Inflammatory macrophage treated with lipopolysaccharide for 1 hour (primary cell): ENCODE data around the gene WWTR1.

ENCODE experiments used
- DNase-seq, 2 donors: peaks; one replicate each; pipeline ENCODE4 v3.0.0-alpha.2; 2020 to 2022

Gene WWTR1

DNA sequence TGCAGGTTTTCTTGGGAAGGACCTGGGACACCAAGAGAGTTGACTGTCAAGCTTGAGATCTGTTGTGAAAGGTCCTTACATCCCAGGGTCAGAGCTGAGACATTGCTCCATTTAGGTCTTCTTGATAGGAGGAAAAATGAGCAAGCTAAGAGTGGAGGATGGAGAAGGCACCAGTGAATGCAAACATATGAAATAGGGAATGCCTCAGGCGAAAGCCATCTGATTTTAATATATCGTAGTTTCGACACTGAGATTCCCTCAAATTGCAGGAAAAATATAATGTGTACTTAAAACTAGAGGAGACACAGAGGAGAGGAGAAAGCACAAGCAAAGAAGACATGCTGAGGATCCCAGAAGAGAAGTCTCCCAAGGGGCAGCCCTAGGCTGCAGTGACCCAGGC is 97.8 kb downstream of the WWTR1 start:
- DNase-seq = no peak

DNA sequence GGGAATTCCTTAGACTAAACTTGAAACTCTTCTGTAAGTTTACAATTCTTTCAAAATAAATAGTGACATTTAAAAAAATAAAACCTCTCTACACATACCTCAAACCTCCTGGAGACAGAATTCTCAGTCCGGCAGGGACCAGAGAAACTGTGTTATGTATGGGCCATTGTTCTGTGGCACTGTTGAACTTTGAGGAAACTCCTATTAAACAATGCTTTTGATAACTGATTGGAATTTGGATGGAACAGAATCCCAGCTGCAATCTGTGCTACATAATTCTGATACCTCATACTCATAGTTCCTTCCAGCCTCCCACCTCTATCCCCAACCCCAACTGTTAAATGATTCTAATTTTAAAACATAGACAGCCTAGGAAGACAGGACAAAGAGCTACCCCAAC is 98.3 kb downstream of the WWTR1 start:
- no peak for DNase-seq

DNA sequence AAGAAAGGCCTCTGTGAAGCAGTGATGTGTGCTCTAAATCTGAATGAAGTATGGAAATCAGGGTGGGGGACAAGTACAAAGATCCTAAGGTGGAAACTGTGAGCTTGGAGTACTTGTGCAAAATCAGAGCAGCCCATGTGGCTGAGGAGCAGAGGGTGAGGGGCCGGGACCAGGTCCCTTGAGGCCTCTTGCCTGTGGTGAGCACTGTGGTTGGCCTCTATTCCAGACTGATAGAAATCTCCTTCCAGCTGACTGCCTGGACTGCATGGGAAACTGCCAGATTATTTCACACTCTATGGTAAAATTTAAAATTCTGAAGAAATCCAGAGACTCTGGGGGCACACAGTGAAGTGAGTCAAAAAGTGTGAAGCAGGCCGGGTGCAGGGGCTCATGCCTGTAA is 101.9 kb downstream of the WWTR1 start:
- DNase-seq = no peak

DNA sequence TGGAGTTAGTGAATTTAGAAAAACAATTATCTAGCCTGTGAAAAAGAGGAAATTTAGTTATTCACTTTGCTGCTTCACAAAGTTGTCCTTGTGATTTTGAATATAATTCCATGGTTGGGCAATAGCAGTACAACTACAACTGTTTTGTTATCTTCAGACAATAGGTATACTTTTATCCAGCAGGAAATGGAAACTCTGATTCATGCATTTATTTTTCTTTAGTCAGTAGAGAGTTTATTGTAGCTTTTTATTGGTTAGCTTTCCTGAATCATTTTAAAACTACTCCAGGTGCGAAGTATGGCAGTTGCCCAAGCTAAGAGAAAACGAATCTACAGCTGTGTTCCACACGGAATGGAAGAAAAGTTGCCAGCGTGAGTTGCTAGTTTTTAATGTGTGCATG is 103.0 kb downstream of the WWTR1 start:
- no peak for DNase-seq

DNA sequence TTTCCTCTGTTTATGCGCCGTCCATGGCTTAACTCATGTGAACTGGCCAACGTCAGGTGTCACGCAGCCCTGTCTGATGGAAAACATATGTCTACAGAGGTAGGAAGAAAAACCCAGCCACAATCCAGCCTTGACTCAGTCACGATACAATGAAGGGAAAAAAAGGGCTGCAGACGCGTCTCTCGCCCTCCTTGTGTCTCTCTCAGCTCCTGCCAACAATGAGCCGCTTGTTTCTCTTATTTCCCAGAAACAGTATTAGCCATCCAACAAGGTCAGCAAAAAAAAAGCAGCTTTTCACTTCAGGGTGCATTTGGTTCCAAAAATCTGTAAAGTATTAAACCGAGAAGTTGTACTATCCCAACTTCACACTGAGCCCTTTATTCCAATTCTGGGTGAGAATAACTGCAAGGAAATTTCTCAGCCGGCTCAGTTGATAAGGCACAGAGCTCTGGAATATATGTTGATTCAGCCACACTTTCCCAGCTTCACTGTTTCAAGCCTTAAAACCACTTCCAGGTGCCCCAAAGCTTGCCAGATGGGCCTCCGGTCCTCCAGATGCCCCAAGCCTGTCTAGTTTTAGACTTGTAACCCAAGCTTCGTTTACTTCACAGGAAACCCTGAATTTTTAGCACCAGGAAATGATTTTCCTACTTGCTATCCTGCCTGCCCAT is 103.9 kb downstream of the WWTR1 start:
- no peak for DNase-seq

DNA sequence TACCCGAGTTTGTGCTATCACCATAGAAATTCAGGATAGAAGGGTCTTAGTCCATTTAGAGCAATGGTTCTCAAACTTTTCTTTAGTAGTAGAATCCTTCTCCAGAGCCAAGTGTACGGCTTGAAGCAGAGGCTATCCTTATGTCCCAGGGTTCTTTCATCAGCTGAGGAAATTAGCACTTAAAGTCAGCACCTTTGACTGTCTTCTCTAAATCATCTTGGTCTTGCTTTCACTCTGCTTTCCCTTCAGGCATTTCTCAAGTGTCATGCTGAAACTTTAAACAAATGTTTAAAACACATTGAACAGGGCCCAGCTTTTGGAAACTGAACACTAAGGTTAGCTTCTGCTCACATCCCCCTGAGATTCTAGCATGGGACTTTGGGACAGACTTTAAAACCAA is 105.1 kb downstream of the WWTR1 start:
- DNase-seq = no peak

DNA sequence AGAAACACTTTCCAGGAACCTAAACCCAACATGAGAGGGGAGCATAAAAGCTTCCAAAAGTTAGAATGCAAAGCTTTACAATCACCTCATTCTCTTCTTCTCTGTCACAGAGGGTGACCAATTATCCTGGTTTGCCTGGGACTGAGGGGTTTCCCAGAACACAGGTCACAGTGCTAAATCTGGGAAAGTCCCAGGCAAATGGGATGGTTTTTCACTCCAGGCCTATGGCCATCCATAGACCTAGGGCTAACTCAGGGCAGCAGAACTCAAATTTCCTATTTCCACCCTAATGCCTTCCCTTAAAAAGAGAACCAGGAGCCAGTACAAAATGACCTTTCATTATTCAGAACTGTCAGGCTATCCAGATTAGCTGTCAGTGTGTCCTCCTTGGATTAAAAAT is 106.3 kb downstream of the WWTR1 start:
- no peak for DNase-seq

DNA sequence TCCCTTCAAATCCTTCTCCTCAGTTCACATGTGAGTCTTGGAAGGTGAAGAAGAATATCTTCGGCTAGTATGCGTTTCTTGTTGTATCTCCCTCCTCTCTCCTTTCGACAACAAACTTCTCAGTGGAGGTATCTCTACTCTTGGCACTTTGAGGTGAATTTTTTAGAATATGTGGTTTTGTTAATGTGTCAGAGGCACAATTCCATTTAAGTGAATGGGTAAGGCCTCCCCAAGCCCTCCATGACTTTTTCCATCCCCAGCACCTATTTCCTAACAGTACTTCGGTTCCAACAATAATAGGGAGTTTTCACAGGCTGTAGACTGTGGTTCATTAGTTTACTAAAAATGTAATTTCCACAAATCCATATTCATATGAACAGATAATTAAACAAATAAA is 109.2 kb downstream of the WWTR1 start:
- no peak for DNase-seq

DNA sequence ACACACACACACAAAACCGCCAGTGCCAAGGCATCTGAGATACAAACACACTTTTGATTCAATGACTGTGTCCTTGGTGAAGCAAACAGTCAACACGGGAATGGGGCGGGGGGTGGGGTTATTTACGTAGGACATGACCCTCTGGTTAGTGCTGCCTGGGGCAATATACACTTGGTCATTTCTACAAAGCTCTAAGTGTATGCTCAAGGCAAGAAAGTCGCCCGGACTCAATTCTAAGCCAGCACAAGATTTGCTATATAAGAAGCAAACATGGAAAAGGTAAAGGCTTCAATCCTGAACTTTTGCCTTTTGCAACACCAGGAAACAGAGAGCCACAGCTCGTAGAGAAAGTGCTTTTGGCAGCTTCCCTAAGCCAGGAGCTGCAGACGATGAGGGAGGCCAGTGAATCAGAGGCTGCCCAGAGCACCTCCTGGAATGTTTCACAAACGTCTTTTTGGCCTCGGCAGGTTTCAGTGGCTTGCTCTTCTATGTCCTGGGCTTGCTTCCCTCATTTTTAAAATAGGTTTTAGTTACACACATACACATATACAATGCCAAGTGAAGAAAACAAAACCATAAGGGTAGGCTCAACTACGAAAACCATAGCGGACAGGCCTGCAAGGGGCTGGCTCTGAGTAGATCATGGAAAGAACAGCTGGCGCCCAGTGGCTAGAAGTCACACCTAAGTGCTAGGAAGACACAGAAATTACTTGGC is 109.7 kb downstream of the WWTR1 start:
- DNase-seq = no peak

DNA sequence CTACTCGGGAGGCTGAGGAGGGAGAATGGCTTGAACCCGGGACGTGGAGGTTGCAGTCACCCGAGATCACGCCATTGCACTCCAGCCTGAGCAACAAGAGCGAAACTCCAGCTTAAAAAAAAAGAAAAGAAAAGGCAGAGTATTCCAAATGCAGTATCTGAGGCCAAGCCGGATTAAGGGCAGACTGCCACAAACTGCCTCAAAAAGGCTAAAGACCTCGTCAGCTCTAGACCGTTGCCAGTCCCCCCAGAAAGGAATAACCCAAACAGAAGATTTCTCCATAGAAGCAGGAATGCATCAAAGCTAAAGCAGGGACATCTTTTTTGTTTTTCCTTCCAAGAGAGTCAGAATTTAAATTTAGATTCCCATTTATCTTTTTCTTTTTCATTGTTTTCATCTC is 110.4 kb downstream of the WWTR1 start:
- no peak for DNase-seq

DNA sequence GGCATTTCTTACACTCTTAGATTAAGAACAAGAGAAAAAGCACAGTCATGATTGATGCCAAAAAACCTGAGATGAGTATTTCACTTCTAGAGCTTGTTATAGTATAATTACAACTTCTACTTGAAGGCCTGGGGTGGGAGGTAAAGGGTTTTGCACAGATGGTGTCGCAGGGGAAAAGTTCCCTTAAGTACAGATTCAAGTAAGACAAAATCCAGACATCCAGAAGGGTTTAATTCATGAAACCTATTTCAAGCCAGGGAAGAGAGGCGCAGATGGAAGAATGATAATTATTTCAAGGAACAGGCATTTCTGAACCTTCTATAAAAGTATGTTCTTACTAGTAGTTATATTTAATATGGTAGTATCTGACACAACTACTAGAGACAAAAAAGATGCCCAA is 112.8 kb downstream of the WWTR1 start:
- no peak for DNase-seq

DNA sequence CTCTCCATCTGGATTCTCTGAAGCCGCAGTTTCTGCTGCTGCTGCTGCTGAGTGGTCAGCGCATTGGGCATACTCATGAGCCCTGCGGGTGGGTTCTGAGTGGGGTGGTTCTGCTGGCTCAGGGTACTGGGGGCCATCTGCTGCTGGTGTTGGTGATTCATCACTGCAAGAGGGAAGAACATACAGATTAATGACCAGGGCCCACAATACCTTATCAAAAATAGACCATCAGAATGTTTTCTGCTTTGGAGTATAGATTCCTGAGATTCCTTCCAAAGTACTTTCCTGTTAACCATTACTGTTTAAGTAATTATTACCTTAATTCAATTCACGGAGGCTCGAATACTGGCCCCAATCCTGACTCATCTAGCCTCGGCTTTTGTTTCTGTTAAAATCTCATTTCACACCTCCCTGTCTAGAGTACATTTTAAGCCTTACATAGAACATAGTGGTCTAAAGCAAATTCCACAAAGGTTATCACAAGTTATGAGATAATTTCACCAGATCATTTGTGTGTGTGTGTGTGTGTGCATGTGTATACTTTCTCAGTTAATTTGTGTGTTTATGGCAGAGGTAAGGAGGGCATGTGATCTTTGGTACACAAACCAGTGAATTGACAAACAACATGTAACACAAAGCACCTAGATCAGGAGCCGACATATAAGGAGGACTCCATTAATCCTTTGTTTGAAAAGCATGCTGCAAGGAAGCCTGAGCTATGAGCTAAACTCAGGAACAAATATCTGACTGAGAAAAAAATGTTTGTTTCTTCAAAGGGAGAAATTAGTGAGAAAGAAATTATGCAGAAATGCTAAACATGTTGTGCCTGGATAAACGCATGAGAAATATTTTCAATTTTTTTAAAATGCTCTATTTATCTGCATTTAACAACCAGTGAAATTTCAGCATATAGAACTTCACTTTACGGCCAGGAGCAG is 115.2 kb downstream of the WWTR1 start:
- no peak for DNase-seq

DNA sequence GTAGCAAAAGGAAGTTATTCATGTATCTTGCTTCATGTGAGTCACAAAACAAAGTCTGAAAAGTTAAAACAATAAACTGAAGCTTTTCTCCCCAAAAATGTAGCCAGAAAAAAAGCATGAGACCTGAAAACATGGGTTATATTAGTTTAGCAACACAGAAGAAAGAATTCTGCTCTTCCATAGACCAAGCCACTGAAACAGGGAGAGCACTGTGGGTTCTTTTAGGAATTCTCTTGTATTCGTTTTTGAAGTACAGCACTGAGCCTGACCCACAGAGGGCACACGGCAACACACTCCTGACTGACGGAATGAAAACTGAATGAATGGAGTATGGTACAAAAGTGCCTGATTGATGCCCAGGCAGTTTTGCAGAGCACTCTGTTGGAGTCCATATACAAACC is 116.7 kb downstream of the WWTR1 start:
- DNase-seq = no peak

DNA sequence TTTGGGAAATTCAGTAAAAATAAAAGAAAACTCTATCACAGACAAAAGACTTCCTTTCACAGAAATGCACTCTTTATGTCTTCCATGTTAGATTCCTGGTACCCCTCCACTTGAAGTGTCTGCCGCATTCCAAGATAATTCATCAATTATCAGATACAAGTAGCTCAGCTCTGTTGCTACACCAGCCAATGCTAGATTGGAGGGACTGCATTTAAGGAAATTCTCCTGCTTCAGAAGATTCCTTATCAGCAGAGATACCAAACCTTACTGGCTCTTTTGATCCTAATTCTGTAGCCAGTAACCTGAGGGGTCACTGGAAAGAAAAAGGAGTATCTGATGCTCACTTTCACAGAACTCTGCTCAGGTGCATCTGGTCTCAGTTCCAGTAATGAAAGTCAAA is 119.5 kb downstream of the WWTR1 start:
- no peak for DNase-seq

DNA sequence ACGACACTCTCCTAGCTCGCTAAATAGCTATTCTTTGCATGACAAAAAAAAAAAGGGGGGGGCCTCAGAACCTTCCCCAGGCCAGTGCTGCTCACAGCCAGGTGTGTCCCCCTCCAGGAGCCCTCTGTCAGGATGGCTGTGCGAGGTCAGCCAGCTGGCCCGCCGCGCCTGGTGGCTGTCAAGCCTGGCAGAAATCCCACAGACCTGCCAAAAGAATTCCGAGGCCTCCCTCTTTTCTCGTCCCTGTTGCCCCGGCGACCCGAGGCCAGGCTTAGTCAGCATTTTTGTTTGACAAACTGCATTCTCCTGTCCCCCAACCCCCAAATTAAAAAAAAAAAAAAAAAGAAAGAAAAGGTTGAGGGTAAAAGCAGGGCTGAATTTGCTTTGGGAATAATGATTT is 121.4 kb downstream of the WWTR1 start:
- DNase-seq = no peak

DNA sequence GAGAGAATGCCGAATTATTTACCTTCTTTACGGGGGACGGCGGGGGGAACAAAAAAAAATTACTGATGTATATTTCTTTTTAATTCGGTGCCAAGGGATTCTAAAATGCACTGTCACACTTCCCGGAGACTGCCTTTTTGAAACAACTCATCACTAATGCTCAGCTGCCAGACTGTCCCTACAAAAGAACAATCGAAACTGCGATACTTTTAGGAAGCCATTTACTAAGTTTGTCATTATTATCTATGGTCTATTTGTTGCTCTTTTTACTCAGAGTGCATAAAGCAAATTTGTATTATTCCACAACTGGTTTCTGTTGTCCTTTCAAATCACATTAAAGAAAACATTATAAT is 122.5 kb downstream of the WWTR1 start:
- DNase-seq = no peak

DNA sequence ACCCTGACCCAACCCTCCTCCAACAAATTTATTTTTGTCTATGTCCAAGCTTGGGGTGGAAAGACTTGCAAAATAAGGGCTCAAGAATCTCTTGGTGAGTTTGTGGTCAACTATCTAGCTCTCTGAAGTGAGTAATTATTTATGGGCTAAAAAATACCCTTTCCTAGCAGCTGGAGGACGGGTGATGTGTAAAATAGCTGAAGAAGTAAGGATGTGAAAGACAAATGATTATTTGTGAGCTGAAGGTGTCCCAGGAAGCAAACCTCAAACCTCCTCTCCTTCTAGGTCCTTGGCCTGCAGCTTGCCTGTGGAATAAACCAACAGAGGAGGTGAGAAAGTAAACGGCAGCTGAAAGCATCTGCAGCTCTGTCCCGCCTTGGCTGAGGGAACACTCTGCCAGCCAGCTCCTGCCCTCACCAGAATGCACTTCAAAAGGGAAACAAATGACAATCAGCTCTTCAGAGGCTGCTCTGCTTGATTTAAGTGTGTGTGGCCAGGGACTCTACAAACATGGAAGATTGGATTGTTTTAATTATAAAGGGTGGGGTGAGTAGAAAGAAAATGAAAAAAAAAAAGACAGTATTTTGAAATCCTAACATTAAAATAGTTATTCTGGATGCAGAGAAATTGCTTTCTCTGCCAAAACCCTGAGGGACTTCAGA is 123.0 kb downstream of the WWTR1 start:
- DNase-seq = no peak

DNA sequence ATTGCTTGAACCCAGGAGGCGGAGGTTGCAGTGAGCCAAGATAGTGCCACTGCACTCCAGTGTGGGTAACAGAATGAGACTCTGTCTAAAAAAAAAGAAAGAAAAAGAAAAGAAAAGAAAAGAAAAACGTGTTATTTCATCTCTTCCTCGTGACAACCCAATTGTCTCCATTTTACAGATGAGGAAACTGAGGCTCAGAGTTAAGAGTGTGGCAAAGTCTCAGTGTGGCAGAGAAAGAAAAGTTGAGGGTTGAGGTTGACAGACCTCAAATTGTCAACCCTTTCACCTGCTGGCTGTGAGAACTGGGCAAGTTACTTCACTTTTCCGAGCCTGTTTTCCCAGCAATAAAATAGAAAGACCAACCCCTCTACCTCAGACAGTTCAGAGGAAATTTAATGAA is 123.7 kb downstream of the WWTR1 start:
- no peak for DNase-seq

DNA sequence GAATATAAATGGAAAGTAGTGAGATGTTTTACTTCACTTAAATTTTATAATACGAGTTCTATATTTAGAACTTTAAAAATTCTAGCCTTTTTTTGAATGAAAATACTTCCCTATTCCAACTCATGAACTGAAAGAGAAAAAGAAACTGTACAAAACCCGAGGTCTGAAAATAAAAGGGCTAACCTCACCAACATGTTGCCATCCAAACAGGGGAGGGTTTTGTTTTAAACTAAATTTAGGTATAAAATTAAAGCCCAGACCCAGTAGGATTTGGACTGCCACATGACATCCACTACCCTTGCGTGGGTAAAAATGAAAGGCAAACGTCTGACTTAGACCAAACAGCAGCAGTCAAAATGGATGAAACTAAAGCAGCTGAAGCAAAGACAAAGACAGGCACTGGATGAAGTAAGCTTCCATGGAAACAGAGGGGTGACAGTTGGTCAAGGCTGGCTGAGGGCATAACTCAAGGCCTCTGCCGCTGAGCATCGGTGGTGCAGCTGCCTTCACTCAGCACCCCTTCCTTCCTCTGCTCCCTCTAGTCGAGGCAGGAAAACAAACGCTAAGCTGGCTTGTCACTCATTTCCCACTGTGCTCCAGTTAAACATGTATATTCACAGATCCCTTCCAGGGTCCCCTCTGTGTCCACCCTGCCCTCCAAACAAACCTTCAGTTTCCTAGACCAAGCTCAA is 125.2 kb downstream of the WWTR1 start:
- peak; percentile 28 to 29 for DNase-seq

DNA sequence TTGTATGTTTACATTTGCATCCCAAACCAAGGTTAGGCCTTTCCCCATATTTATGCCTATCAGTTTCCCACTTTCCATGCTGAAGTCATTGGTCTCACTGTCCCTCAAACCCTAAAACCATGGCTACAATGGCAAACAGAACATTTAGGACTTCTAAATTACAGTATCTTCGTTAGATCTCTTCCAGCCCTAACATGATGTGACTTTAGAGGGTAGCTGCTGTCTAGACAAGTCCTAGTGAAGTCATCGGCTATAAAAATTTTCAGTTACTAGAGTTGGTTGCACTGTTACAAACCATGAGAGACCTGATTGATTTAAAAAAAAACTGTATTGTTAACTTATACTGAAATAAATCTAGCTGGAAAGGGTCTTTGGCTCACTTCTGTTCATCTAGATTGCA is 128.7 kb downstream of the WWTR1 start:
- DNase-seq = no peak

DNA sequence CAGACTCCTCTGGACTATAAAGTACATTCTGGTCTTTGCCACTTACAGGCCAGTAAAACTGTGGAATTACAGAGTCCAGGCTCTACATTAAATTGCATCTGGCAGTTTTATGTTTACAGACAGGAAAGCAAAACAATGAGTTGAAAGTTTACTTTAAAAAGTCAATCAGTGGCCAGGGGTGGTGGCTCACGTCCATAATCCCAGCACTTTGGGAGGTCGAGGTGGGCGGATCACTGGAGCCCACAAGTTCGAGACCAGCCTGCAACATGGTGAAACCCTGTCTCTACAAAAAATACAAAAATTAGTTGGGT is 129.5 kb downstream of the WWTR1 start:
- no peak for DNase-seq

DNA sequence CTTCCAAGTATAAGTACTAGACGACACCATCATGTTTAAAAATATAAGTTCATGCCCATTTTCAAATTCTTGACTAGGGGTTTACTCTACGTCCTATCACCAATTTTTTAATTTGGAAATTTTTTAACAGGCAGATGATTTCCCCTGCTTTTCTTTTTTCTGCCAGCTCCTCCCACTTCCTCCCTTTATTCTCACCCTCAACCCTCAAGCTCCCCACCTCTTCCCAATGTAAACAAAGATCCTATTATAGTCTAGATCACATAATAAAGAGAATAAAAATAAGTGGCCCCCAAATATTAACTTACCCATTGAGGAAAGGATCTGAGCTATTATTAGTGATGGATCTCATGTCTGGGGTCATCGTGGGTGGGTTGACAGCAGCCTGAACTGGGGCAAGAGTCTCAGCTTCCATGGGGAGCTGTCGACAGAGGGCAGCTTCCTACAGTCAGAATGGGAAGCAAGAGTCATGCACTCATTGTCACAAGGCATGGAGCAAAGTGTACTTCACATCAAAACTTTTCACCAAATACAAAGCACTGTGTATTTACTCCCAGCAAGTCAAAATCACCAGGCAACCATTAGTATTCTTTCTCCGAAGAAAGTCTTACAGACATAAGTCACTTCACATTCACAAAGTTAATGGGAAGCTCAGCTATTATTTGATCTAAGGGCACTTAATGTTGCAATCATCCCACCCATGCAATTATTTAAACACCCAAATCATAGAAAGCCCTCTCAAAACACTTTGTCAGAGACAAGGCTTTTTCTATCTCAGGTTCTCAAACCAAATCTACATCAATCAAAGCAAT is 130.1 kb downstream of the WWTR1 start:
- DNase-seq = peak; percentile 69 to 96
